Inflammatory macrophage treated with lipopolysaccharide for 1 hour (primary cell): ENCODE results near the gene NRXN3.

Experiments
- DNase-seq, 2 donors: peaks; one replicate each; pipeline ENCODE4 v3.0.0-alpha.2; 2020 to 2022

Gene NRXN3

GRCh38 chr14:78666336-78667056 is 496.3 kb downstream of the NRXN3 start:
- DNase-seq = no peak

GRCh38 chr14:78667141-78667540 is 497.0 kb downstream of the NRXN3 start:
- no peak for DNase-seq

GRCh38 chr14:78673845-78674244 is 503.7 kb downstream of the NRXN3 start:
- no peak for DNase-seq

GRCh38 chr14:78674820-78675219 is 504.6 kb downstream of the NRXN3 start:
- DNase-seq = no peak

- DNase-seq = no peak
Measured at GRCh38 chr14:78683206-78683605, 513.0 kb downstream of the NRXN3 start.

- DNase-seq = no peak
Measured at GRCh38 chr14:78683981-78684380, 513.8 kb downstream of the NRXN3 start.

- DNase-seq = no peak
Measured at GRCh38 chr14:78688503-78688902, 518.3 kb downstream of the NRXN3 start.

GRCh38 chr14:78690836-78691235 is 520.7 kb downstream of the NRXN3 start:
- no peak for DNase-seq

GRCh38 chr14:78697341-78697740 is 527.2 kb downstream of the NRXN3 start:
- DNase-seq = no peak

GRCh38 chr14:78698991-78699390 is 528.8 kb downstream of the NRXN3 start:
- DNase-seq = no peak

GRCh38 chr14:78700236-78700635 is 530.1 kb downstream of the NRXN3 start:
- no peak for DNase-seq

GRCh38 chr14:78701246-78701645 is 531.1 kb downstream of the NRXN3 start:
- no peak for DNase-seq

GRCh38 chr14:78704965-78705364 is 534.8 kb downstream of the NRXN3 start:
- DNase-seq = no peak

- DNase-seq = no peak
Measured at GRCh38 chr14:78705989-78706388, 535.8 kb downstream of the NRXN3 start.

GRCh38 chr14:78709795-78710557 is 539.8 kb downstream of the NRXN3 start:
- DNase-seq = no peak

GRCh38 chr14:78710963-78711362 is 540.8 kb downstream of the NRXN3 start:
- no peak for DNase-seq

GRCh38 chr14:78713716-78714115 is 543.5 kb downstream of the NRXN3 start:
- DNase-seq = no peak

- DNase-seq = no peak
Measured at GRCh38 chr14:78714711-78715110, 544.5 kb downstream of the NRXN3 start.

GRCh38 chr14:78721756-78722480 is 551.7 kb downstream of the NRXN3 start:
- no peak for DNase-seq

GRCh38 chr14:78725086-78725485 is 554.9 kb downstream of the NRXN3 start:
- no peak for DNase-seq

- DNase-seq = no peak
Measured at GRCh38 chr14:78737116-78737515, 566.9 kb downstream of the NRXN3 start.

- no peak for DNase-seq
Measured at GRCh38 chr14:78737601-78738000, 567.4 kb downstream of the NRXN3 start.

GRCh38 chr14:78746086-78746595 is 576.0 kb downstream of the NRXN3 start:
- DNase-seq = no peak

GRCh38 chr14:78747813-78748212 is 577.6 kb downstream of the NRXN3 start:
- no peak for DNase-seq
